PC-9 (cell line): Measurements from ENCODE around the gene DMKN. TPM values are rescaled to one million over a fixed set of nuclear protein-coding genes. Genes with fewer than 3 reads are reported as not detected.

Source experiments
- BruUV-seq: library from RNA; stranded (reverse); fragments of 400-500 nt; replicated peaks from 2 replicates; lab custom pipeline; 2021; lab: Mats Ljungman, UMichigan
- CTCF ChIA-PET: fragments of 300-600 bp; sonication (Branson Sonifier 250); formaldehyde crosslinking; loops from one replicate; lab custom pipeline; 2022; ENCODE audit warnings: antibody characterized with exemption; lab: Charles Lee
- POLR2A ChIA-PET: fragments of 300-600 bp; sonication (Branson Sonifier 250); formaldehyde crosslinking; loops from one replicate; lab custom pipeline; 2022; ENCODE audit warnings: antibody characterized with exemption; ENCODE audit not compliant: unreplicated experiment; lab: Charles Lee
- DNase-seq, 2 experiments: peaks; one replicate each; pipeline versions ENCODE4 v3.0.0 to v3.0.0-alpha.2; 2015 to 2022; ENCODE audit warnings: mixed read lengths in 1 of 2
- H2AFZ ChIP-seq: fragments of 200-600 bp; sonication (generic); 2 replicates; pipeline ENCODE4 v1.8.1; 2017; ENCODE audit warnings: antibody characterized with exemption
- H3F3A ChIP-seq: fragments of 200-600 bp; sonication (generic); 2 replicates; pipeline ENCODE4 v1.8.1; 2017; ENCODE audit warnings: antibody characterized with exemption, mild to moderate bottlenecking, low read depth; ENCODE audit not compliant: insufficient read depth
- H3K27ac ChIP-seq: fragments of 200-600 bp; sonication (generic); 2 replicates; pipeline ENCODE4 v1.6.1; 2016; ENCODE audit warnings: mixed run types
- H3K27me3 ChIP-seq: fragments of 200-600 bp; sonication (generic); 2 replicates; pipeline ENCODE4 v1.6.1; 2016; ENCODE audit warnings: low read depth, mixed run types; ENCODE audit not compliant: insufficient read depth
- H3K36me3 ChIP-seq: fragments of 200-600 bp; sonication (generic); 2 replicates; pipeline ENCODE4 v1.6.1; 2016; ENCODE audit warnings: low read depth, mixed run types
- H3K4me1 ChIP-seq: fragments of 200-600 bp; sonication (generic); replicated peaks from 2 replicates; pipeline ENCODE4 v1.6.1; 2016; ENCODE audit warnings: mixed run types; ENCODE audit not compliant: insufficient read depth
- H3K4me2 ChIP-seq: fragments of 200-600 bp; sonication (generic); 2 replicates; pipeline ENCODE4 v1.6.1; 2017; ENCODE audit warnings: mixed run types
- H3K4me3 ChIP-seq: fragments of 200-600 bp; sonication (generic); 2 replicates; pipeline ENCODE4 v1.6.1; 2016; ENCODE audit warnings: mixed run types
- H3K79me2 ChIP-seq: fragments of 200-600 bp; sonication (generic); 2 replicates; pipeline ENCODE4 v1.6.1; 2017; ENCODE audit warnings: low read depth, mixed run types
- H3K9me2 ChIP-seq: fragments of 200-600 bp; sonication (generic); 2 replicates; pipeline ENCODE4 v1.8.1; 2017; ENCODE audit warnings: mild to moderate bottlenecking; ENCODE audit not compliant: insufficient read depth
- H3K9me3 ChIP-seq: fragments of 200-600 bp; sonication (generic); 2 replicates; pipeline ENCODE4 v1.8.1; 2016; ENCODE audit warnings: low read depth; ENCODE audit not compliant: insufficient read depth
- H4K20me1 ChIP-seq: fragments of 200-600 bp; sonication (generic); 2 replicates; pipeline ENCODE4 v1.8.1; 2017; ENCODE audit not compliant: insufficient read depth
- CTCF ChIP-seq: fragments of 200-600 bp; sonication (generic); conservative IDR thresholded peaks from 2 replicates; pipeline ENCODE4 v1.6.1; 2017; ENCODE audit warnings: mixed run types, antibody characterized with exemption, mild to moderate bottlenecking, moderate library complexity
- EZH2 ChIP-seq: fragments of 200-600 bp; sonication (generic); IDR thresholded peaks from 2 replicates; pipeline ENCODE4 v1.8.0; 2017; ENCODE audit warnings: antibody characterized with exemption, low read depth
- intact Hi-C: fragments of 100-400 bp; cut with micrococcal nuclease; formaldehyde crosslinking; loops from one replicate; pipeline ENCODE4 v1.10.0; 2022; ENCODE audit not compliant: unreplicated experiment
- total RNA-seq: library from RNA; stranded (reverse); gene quantifications from 2 replicates; pipeline ENCODE4 v1.2.3, GENCODE V29; 2021

DMKN gene
- total RNA-seq, 1 experiment from 2014 or later, result 135 TPM

DNA sequence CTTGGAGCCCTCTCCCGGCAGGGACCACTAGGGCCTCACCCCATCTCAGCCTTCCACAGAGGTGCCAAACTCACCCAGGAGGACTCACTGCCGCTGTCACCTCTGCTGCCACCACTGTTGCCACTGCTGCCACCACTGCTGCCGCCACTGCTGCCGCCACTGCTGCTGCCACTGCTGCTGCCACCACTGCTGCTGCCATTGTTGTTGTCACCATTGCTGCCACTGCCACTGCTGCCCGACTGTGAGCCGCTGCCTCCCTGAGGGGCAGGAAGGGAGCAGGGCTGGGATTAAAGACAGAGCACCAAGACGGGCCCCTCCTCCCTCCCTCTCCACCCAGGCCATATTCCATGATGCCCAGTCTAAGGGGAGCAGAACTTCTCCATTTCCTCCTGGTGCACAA is 2.1 kb downstream of the DMKN start:
- H3K27ac ChIP-seq, result no peak overlapping the region
- ChIA-PET POLR2A (no interaction called here), CTCF (interaction anchor here (1.1 to 2.3 kb wide), 2 partner anchors 37 to 91 kb away, joined by 3 to 10 read pairs; no protein-coding TSS in a partner anchor)
- no peak overlapping the region for H3K4me2 ChIP-seq
- no peak overlapping the region for H3K4me3 ChIP-seq
- H3F3A ChIP-seq, result peaks cover 9% of the 10 kb centered on the region; the same call in 1 of the 2 replicates
- peaks cover 4% of the 10 kb centered on the region; the same call in 1 of the 2 replicates for H4K20me1 ChIP-seq
- BruUV-seq, result no TSS peak
- intact Hi-C loops, result loop anchor here (5.0 kb wide), 1 partner anchor 181 kb away; no protein-coding TSS in a partner anchor
- H2AFZ ChIP-seq, result no peak overlapping the region
- no peaks in the 10 kb centered on the region for H3K9me2 ChIP-seq
- H3K36me3 ChIP-seq, result no peaks in the 10 kb centered on the region
- DNase-seq, result no peak
- TF ChIP-seq CTCF, result no peak
- TF ChIP-seq EZH2, result no peak
- no peaks in the 10 kb centered on the region for H3K9me3 ChIP-seq
- peaks cover 24% of the 10 kb centered on the region for H3K4me1 ChIP-seq
- H3K79me2 ChIP-seq, result peaks cover 19% of the 10 kb centered on the region
- no peaks in the 10 kb centered on the region for H3K27me3 ChIP-seq

DNA sequence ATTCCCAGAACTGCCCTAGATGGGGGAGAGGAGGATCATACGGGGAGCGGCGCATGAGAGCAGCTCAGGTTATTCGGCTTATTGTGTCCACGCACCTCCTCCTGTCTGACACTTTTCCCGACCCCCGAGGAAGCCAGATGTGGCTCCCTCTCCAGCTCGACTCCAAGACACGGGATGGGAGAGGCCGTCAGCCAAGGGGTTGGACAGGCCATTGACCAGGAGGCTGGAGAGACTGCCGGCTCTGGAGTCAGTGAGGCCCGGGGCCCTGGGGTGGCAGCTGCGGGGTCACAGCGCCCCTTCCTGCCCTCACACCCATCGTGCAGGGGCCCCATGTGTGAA is 2.9 kb downstream of the DMKN start:
- CTCF ChIA-PET, result interaction anchor here (0.6 to 2.3 kb wide), 6 partner anchors 21 to 220 kb away, joined by 3 to 10 read pairs (median 4); partner anchors contain the start of gene COX6B1
- Histone ChIP-seq H3K27me3 (no peaks in the 10 kb centered on the region), H3K4me3 (peak overlapping the region; percentile 77; the same call in 1 of the 2 replicates), H3K27ac (no peak overlapping the region), H3K4me1 (peaks cover 24% of the 10 kb centered on the region), H3K36me3 (peaks cover 2% of the 10 kb centered on the region; the same call in 1 of the 2 replicates), H3K4me2 (peak overlapping the region; percentile 94), H4K20me1 (peaks cover 4% of the 10 kb centered on the region; the same call in 1 of the 2 replicates), H3K9me2 (no peaks in the 10 kb centered on the region), H3K79me2 (peaks cover 19% of the 10 kb centered on the region), H3F3A (peaks cover 9% of the 10 kb centered on the region; the same call in 1 of the 2 replicates), H3K9me3 (no peaks in the 10 kb centered on the region), H2AFZ (peak overlapping the region; percentile 47; the same call in 1 of the 2 replicates)
- POLR2A ChIA-PET, result interaction anchor here (0.5 to 0.7 kb wide), 7 partner anchors 13 to 308 kb away, joined by 3 to 7 read pairs (median 4); partner anchors contain the start of gene LIN37
- TF ChIP-seq EZH2 (no peak), CTCF (peak; percentile 24; the same call in 1 of the 2 replicates)
- intact Hi-C loops, result loop anchor here (1.0 to 5.0 kb wide), 4 partner anchors 35 to 207 kb away; partner anchors contain the start of gene TMEM147
- BruUV-seq, result no TSS peak
- no peak for DNase-seq

DNA sequence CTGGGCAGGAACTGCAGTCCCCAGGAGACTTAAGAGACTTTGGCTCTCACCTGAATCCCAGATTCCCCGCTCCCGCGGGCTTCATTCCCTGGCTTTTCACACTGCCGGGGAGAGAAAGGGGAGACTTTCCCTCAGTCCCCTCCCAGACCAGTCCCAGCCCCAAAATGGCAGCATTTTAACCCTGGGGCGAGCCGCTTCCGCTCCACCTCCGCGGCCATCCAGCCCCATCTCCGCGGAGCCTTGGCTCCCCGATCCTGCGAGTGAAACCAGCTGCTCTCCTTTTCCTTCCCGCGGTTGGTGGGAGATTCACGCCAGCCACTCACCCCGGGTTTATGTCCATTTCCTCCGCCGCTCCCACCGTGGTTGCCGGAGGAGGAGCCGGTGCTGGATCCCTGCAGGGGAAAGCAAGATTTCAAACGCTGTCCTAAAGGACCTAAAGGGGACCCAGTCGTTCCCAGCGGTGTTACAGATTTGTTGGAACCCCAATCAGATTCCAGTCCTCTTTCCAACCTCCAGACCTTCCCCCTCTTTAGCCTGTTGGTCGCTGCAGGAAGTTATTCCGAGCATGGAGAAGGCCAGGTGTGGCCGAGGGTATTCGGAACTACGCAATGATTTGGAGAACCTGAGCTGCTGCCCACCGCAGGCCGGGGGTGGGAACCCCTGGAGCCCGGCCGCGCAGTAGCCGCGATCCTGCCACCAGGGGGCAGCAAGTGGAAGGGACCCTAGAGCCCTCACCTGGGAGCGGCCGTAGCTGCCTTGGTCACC is 3.4 kb downstream of the DMKN start:
- Histone ChIP-seq H4K20me1 (peaks cover 4% of the 10 kb centered on the region; the same call in 1 of the 2 replicates), H3K27me3 (no peaks in the 10 kb centered on the region), H3K27ac (peak overlapping the region; percentile 90), H3K79me2 (peaks cover 19% of the 10 kb centered on the region), H2AFZ (peak overlapping the region; percentile 86), H3K9me3 (no peaks in the 10 kb centered on the region), H3K4me2 (peak overlapping the region; percentile 94), H3K4me1 (peaks cover 24% of the 10 kb centered on the region), H3K4me3 (peak overlapping the region; percentile 77), H3K36me3 (peaks cover 8% of the 10 kb centered on the region; the same call in 1 of the 2 replicates), H3F3A (peaks cover 9% of the 10 kb centered on the region; the same call in 1 of the 2 replicates), H3K9me2 (no peaks in the 10 kb centered on the region)
- TF ChIP-seq EZH2 (no peak), CTCF (peak; percentile 97)
- TSS peak; percentile 77 for BruUV-seq
- POLR2A ChIA-PET, result interaction anchor here (0.5 to 0.7 kb wide), 7 partner anchors 13 to 307 kb away, joined by 3 to 7 read pairs (median 4); partner anchors contain the start of gene LIN37
- intact Hi-C loops, result loop anchor here (1.0 to 5.0 kb wide), 4 partner anchors 35 to 207 kb away; partner anchors contain the start of gene TMEM147
- CTCF ChIA-PET, result interaction anchor here (0.6 to 2.3 kb wide), 6 partner anchors 22 to 219 kb away, joined by 3 to 10 read pairs (median 4); partner anchors contain the start of gene COX6B1
- DNase-seq, result peak; percentile 81 to 95
